Keratinocyte (primary cell): ENCODE measurements around the gene THOC3.
"Not testable (repeated sequence)": the region's sequence is repeated elsewhere in the genome, so short reads cannot be mapped to it uniquely, and the experiment has no call there.

Experiments
- CTCF ChIP-seq, 3 experiments: IDR thresholded peaks in 1 of 3; conservative IDR thresholded peaks in 1 of 3; optimal IDR thresholded peaks in 1 of 3; 2 replicates in 2 of 3; 3 replicates in 1 of 3; pipeline versions ENCODE3 to v1.5.1; 2011; ENCODE audit warnings: low read length in 3 of 3, mild to moderate bottlenecking in 3 of 3, moderate library complexity in 2 of 3, control low read depth in 1 of 3, inconsistent platforms in 1 of 3; ENCODE audit not compliant: insufficient read depth in 2 of 3; ENCODE audit errors: extremely low read depth in 1 of 3
- EZH2 ChIP-seq: IDR thresholded peaks from one replicate; pipeline ENCODE4 v1.6.1; 2012; ENCODE audit warnings: inconsistent platforms, mild to moderate bottlenecking, low read length, moderate library complexity

GRCh38 chr5:175940632-175941031 lies 27.5 kb downstream of the THOC3 start:
- not testable (repeated sequence) for TF ChIP-seq CTCF (optimal IDR thresholded peaks at IDR 0.05 in 1 of 3, IDR thresholded peaks at IDR 0.05 in 1 of 3, conservative IDR thresholded peaks at IDR 0.05 in 1 of 3; ENCODE audit: extremely low read depth in 1 of 3, insufficient read depth in 2 of 3, low read length in 3 of 3); EZH2
